ENCODE results near the gene GIT2.
A peak's percentile ranks its signal among the peaks of the same experiment; 100 is the strongest.

Gene GIT2

DNA sequence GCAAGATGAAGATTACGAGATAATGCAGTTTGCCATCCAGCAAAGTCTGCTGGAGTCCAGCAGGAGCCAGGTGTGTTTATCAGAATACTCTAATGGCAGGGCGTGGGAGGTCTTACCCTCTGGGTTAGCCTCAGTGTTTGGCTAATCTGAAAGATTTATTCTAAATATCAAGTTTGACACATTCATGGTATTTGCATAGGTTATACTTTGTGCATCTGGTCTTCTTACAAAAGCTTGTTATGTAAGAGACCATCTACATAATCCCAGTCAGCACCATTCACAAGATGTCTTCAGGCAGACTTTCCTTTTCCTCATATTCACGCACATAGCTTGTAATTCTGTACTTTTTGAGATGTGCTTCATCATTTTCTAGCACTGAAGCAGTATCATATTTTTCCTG lies 37.7 kb upstream of the GIT2 start:
- TF ChIP-seq, protein P1, sequence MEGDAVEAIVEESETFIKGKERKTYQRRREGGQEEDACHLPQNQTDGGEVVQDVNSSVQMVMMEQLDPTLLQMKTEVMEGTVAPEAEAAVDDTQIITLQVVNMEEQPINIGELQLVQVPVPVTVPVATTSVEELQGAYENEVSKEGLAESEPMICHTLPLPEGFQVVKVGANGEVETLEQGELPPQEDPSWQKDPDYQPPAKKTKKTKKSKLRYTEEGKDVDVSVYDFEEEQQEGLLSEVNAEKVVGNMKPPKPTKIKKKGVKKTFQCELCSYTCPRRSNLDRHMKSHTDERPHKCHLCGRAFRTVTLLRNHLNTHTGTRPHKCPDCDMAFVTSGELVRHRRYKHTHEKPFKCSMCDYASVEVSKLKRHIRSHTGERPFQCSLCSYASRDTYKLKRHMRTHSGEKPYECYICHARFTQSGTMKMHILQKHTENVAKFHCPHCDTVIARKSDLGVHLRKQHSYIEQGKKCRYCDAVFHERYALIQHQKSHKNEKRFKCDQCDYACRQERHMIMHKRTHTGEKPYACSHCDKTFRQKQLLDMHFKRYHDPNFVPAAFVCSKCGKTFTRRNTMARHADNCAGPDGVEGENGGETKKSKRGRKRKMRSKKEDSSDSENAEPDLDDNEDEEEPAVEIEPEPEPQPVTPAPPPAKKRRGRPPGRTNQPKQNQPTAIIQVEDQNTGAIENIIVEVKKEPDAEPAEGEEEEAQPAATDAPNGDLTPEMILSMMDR (IDR thresholded peaks at IDR 0.05; ENCODE audit: insufficient read depth, missing control alignments) = no peak
- DNase-seq (ENCODE audit: insufficient read length, low spot score) (no peak), FAIRE-seq (no peak)

- TF ChIP-seq, protein P1 (IDR thresholded peaks at IDR 0.05; ENCODE audit: insufficient read depth, missing control alignments) = no peak
- FAIRE-seq (no peak), DNase-seq (ENCODE audit: insufficient read length, low spot score) (no peak)
Measured at GRCh38 chr12:110029290-110029815, 33.2 kb upstream of the GIT2 start.

GRCh38 chr12:110028323-110028722 lies 32.2 kb upstream of the GIT2 start:
- TF ChIP-seq, protein P1 (IDR thresholded peaks at IDR 0.05; ENCODE audit: insufficient read depth, missing control alignments) = no peak
- no peak for DNase-seq (ENCODE audit: insufficient read length, low spot score)
- FAIRE-seq = no peak

DNA sequence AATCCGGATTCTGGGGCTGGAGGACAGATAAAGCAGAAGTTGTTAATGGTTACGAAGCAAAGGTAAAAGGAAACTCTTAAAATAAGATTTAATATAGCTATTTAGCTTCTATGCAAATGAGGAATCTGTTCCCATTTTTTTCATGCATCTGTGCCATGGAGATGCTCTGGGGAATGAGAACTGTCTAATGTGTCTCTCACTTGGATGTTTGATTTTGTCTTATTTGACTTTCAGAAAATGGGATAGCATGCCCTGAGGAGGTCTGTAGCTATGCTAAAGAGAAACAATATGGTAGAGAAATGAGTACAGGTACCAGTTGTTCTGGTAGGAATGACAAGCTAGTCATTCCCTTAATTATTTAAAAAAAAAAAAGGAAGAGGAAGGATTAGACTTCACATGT lies 27.9 kb upstream of the GIT2 start:
- DNase-seq (ENCODE audit: insufficient read length, low spot score) (no peak), FAIRE-seq (no peak)
- TF ChIP-seq, protein P1 (IDR thresholded peaks at IDR 0.05; ENCODE audit: insufficient read depth, missing control alignments) = no peak

- TF ChIP-seq, protein P1 (IDR thresholded peaks at IDR 0.05; ENCODE audit: insufficient read depth, missing control alignments) = no peak
- FAIRE-seq (peak; percentile 35), DNase-seq (ENCODE audit: insufficient read length, low spot score) (no peak)
Measured at GRCh38 chr12:110023059-110023980, 27.2 kb upstream of the GIT2 start.

- DNase-seq (ENCODE audit: insufficient read length, low spot score) = no peak
- TF ChIP-seq, protein P1 (IDR thresholded peaks at IDR 0.05; ENCODE audit: insufficient read depth, missing control alignments) = no peak
- FAIRE-seq = no peak
Measured at GRCh38 chr12:110020956-110021355, 24.8 kb upstream of the GIT2 start.

DNA sequence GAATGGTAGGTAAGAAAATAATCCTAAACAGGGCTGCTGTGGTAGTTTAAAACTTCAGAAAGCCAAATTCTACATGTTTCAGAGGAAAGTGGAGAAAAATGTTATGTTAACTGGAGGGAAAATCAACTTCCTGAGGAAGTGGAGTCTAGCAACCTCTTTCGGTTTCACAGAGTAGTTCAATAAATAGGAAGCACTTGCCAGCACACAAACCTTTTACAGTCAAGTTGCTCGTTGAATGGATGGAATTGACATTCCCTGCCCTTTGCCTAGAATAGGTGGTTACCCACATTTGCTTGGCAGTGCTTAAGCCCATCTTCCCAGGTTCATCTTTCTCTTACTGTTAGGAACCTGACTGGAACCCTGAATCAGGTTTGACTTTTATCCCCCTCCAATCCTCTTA lies 19.0 kb upstream of the GIT2 start:
- TF ChIP-seq, protein P1 (IDR thresholded peaks at IDR 0.05; ENCODE audit: insufficient read depth, missing control alignments) = no peak
- no peak for DNase-seq (ENCODE audit: insufficient read length, low spot score)
- FAIRE-seq = no peak

All from D721Med (cell line).